WTC11 (cell line): ENCODE measurements around the gene PSMD14. TPM values are rescaled to one million over a fixed set of nuclear protein-coding genes. Genes with fewer than 3 reads are reported as not detected.
A peak's percentile ranks its signal among the peaks of the same experiment; 100 is the strongest.

Source experiments
- AR ChIP-seq: fragments of 250-450 bp; sonication (Bioruptor Pico); IDR thresholded peaks from 2 replicates; pipeline ENCODE4 v1.9.0; 2021; ENCODE audit warnings: mild to moderate bottlenecking
- E2F5 ChIP-seq: sonication (generic); formaldehyde crosslinking; IDR thresholded peaks from 2 replicates; pipeline ENCODE4 v1.8.1; 2022; ENCODE audit warnings: mild to moderate bottlenecking, moderate library complexity, missing genetic modification reagents
- ETV6 ChIP-seq: sonication (generic); formaldehyde crosslinking; IDR thresholded peaks from 2 replicates; pipeline ENCODE4 v1.8.1; 2022; ENCODE audit warnings: mild to moderate bottlenecking, missing genetic modification reagents
- ZNF219 ChIP-seq: sonication (generic); formaldehyde crosslinking; IDR thresholded peaks from 2 replicates; pipeline ENCODE4 v1.8.0; 2023; ENCODE audit warnings: missing genetic modification reagents, mild to moderate bottlenecking, borderline replicate concordance
- ZNF532 ChIP-seq: fragments of 250-450 bp; sonication (Bioruptor Pico); IDR thresholded peaks from 2 replicates; pipeline ENCODE4 v1.9.0; 2021; ENCODE audit warnings: mild to moderate bottlenecking, borderline replicate concordance
- total RNA-seq: library from RNA; stranded (reverse); gene quantifications from 3 replicates; pipeline ENCODE4 v1.2.3, GENCODE V29; 2021
- TF ChIP-seq, protein P1 (sequence below): sonication (generic); formaldehyde crosslinking; IDR thresholded peaks from 2 replicates; pipeline ENCODE4 v1.8.1; 2022; ENCODE audit warnings: low read depth, missing genetic modification reagents, borderline replicate concordance
- TF ChIP-seq, protein P2 (sequence below): sonication (generic); formaldehyde crosslinking; IDR thresholded peaks from 2 replicates; pipeline ENCODE4 v1.8.0; 2023; ENCODE audit warnings: missing genetic modification reagents
- TF ChIP-seq, protein P3 (sequence below): sonication (generic); formaldehyde crosslinking; IDR thresholded peaks from 2 replicates; pipeline ENCODE4 v1.8.1; 2023; ENCODE audit warnings: mild to moderate bottlenecking, missing genetic modification reagents, borderline replicate concordance
- TF ChIP-seq, protein P4 (sequence below): sonication (generic); formaldehyde crosslinking; IDR thresholded peaks from 2 replicates; pipeline ENCODE4 v1.8.1; 2023; ENCODE audit warnings: mild to moderate bottlenecking, moderate library complexity, missing genetic modification reagents
- TF ChIP-seq, protein P5 (sequence below): sonication (generic); formaldehyde crosslinking; IDR thresholded peaks from 2 replicates; pipeline ENCODE4 v1.8.1; 2022; ENCODE audit warnings: missing genetic modification reagents, borderline replicate concordance

Gene PSMD14
- total RNA-seq, 1 experiment from 2014 or later, result 80.5 TPM

GRCh38 chr2:161308178-161308955, at the start of gene PSMD14 (continued):
- TF ChIP-seq ZNF219 (no peak), ZNF532 (CRISPR knock-in tag) (no peak), E2F5 (CRISPR knock-in tag) (peak; percentile 34; the same call in 1 of the 2 replicates), ETV6 (CRISPR knock-in tag) (peak; percentile 96), AR (CRISPR knock-in tag) (no peak)
- TF ChIP-seq, protein P1, sequence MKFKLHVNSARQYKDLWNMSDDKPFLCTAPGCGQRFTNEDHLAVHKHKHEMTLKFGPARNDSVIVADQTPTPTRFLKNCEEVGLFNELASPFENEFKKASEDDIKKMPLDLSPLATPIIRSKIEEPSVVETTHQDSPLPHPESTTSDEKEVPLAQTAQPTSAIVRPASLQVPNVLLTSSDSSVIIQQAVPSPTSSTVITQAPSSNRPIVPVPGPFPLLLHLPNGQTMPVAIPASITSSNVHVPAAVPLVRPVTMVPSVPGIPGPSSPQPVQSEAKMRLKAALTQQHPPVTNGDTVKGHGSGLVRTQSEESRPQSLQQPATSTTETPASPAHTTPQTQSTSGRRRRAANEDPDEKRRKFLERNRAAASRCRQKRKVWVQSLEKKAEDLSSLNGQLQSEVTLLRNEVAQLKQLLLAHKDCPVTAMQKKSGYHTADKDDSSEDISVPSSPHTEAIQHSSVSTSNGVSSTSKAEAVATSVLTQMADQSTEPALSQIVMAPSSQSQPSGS (CRISPR knock-in tag), result no peak
- TF ChIP-seq, protein P2, sequence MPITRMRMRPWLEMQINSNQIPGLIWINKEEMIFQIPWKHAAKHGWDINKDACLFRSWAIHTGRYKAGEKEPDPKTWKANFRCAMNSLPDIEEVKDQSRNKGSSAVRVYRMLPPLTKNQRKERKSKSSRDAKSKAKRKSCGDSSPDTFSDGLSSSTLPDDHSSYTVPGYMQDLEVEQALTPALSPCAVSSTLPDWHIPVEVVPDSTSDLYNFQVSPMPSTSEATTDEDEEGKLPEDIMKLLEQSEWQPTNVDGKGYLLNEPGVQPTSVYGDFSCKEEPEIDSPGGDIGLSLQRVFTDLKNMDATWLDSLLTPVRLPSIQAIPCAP (CRISPR knock-in tag), result 0 out of 2 replicates have a peak, but pooled peaks have one; percentile 79
- TF ChIP-seq, protein P3, sequence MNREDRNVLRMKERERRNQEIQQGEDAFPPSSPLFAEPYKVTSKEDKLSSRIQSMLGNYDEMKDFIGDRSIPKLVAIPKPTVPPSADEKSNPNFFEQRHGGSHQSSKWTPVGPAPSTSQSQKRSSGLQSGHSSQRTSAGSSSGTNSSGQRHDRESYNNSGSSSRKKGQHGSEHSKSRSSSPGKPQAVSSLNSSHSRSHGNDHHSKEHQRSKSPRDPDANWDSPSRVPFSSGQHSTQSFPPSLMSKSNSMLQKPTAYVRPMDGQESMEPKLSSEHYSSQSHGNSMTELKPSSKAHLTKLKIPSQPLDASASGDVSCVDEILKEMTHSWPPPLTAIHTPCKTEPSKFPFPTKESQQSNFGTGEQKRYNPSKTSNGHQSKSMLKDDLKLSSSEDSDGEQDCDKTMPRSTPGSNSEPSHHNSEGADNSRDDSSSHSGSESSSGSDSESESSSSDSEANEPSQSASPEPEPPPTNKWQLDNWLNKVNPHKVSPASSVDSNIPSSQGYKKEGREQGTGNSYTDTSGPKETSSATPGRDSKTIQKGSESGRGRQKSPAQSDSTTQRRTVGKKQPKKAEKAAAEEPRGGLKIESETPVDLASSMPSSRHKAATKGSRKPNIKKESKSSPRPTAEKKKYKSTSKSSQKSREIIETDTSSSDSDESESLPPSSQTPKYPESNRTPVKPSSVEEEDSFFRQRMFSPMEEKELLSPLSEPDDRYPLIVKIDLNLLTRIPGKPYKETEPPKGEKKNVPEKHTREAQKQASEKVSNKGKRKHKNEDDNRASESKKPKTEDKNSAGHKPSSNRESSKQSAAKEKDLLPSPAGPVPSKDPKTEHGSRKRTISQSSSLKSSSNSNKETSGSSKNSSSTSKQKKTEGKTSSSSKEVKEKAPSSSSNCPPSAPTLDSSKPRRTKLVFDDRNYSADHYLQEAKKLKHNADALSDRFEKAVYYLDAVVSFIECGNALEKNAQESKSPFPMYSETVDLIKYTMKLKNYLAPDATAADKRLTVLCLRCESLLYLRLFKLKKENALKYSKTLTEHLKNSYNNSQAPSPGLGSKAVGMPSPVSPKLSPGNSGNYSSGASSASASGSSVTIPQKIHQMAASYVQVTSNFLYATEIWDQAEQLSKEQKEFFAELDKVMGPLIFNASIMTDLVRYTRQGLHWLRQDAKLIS (CRISPR knock-in tag), result peak; percentile 69; the same call in 1 of the 2 replicates
- TF ChIP-seq, protein P4, sequence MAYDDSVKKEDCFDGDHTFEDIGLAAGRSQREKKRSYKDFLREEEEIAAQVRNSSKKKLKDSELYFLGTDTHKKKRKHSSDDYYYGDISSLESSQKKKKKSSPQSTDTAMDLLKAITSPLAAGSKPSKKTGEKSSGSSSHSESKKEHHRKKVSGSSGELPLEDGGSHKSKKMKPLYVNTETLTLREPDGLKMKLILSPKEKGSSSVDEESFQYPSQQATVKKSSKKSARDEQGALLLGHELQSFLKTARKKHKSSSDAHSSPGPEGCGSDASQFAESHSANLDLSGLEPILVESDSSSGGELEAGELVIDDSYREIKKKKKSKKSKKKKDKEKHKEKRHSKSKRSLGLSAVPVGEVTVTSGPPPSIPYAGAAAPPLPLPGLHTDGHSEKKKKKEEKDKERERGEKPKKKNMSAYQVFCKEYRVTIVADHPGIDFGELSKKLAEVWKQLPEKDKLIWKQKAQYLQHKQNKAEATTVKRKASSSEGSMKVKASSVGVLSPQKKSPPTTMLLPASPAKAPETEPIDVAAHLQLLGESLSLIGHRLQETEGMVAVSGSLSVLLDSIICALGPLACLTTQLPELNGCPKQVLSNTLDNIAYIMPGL, result peak; percentile 96
- TF ChIP-seq, protein P5, sequence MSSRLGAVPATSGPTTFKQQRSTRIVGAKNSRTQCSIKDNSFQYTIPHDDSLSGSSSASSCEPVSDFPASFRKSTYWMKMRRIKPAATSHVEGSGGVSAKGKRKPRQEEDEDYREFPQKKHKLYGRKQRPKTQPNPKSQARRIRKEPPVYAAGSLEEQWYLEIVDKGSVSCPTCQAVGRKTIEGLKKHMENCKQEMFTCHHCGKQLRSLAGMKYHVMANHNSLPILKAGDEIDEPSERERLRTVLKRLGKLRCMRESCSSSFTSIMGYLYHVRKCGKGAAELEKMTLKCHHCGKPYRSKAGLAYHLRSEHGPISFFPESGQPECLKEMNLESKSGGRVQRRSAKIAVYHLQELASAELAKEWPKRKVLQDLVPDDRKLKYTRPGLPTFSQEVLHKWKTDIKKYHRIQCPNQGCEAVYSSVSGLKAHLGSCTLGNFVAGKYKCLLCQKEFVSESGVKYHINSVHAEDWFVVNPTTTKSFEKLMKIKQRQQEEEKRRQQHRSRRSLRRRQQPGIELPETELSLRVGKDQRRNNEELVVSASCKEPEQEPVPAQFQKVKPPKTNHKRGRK (CRISPR knock-in tag), result peak; percentile 55; the same call in 1 of the 2 replicates
